Measurements from ENCODE around the gene GBA3. TPM values are rescaled to one million over a fixed set of nuclear protein-coding genes. Genes with fewer than 3 reads are reported as not detected.

GBA3 gene
- total RNA-seq, 4 donors from 2014 or later = not detected

DNA sequence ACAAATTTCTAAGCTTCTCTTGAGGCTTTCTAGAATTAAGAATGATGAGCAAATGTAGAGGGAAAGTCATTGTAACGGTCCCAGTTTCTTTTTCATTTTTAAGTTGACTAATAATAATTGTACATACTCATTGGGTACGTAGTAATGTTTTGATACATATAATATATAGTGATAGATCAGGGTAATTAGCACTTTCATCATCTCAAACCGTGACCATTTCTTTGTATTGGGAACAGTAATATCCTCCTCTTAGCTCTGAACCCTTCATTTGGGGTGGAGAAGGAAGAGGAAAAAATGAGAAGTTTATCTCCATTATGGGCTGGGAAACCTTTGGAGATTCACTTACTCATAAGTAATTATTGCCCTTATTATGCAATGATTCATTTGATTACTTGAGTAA is 39.0 kb upstream of the GBA3 start:
- Histone ChIP-seq H3K27me3 (no peaks in the 10 kb centered on the region), H3K27ac (no peak overlapping the region), H3K4me1 (no peaks in the 10 kb centered on the region), H3K36me3 (no peaks in the 10 kb centered on the region), H3K9me3 (no peaks in the 10 kb centered on the region), H3K4me3 (no peak overlapping the region)
- DNase-seq = no peak
- intact Hi-C loops (cut with DNase I) = no loop called here
- 72 to 76% methylated on average over 3 of the region's 3 CpGs for WGBS, 2 donors
- TF ChIP-seq POLR2A (IDR thresholded peaks at IDR 0.05) = no peak
- TF ChIP-seq, protein P1, sequence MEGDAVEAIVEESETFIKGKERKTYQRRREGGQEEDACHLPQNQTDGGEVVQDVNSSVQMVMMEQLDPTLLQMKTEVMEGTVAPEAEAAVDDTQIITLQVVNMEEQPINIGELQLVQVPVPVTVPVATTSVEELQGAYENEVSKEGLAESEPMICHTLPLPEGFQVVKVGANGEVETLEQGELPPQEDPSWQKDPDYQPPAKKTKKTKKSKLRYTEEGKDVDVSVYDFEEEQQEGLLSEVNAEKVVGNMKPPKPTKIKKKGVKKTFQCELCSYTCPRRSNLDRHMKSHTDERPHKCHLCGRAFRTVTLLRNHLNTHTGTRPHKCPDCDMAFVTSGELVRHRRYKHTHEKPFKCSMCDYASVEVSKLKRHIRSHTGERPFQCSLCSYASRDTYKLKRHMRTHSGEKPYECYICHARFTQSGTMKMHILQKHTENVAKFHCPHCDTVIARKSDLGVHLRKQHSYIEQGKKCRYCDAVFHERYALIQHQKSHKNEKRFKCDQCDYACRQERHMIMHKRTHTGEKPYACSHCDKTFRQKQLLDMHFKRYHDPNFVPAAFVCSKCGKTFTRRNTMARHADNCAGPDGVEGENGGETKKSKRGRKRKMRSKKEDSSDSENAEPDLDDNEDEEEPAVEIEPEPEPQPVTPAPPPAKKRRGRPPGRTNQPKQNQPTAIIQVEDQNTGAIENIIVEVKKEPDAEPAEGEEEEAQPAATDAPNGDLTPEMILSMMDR (IDR thresholded peaks at IDR 0.05) = no peak

DNA sequence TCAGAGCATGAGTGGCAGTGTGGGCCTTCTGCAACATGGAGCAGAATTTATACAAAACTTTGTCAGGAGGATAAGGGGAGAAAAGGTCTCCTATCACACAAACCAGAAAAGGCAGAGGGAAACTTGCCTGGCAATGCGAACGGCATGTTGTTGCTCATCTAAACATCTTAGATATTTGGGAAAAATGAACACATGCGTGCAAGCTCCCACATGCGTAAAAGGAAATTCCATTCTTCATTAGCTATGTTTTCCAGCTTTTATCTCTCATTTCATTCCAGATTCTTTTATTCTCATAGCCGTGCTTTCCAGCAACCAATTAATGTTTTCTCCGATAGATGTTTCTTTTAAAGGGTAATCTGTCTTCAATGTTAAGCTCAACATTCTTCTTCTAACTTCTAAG is 31.3 kb upstream of the GBA3 start:
- no peak for DNase-seq
- H3K4me1 ChIP-seq = no peaks in the 10 kb centered on the region
- H3K27me3 ChIP-seq = no peaks in the 10 kb centered on the region
- 45 to 54% methylated on average over 6 of the region's 6 CpGs for WGBS, 2 donors
- no peak for TF ChIP-seq POLR2A (IDR thresholded peaks at IDR 0.05)
- TF ChIP-seq, protein P1 (IDR thresholded peaks at IDR 0.05) = no peak
- H3K27ac ChIP-seq = no peak overlapping the region
- intact Hi-C loops (cut with DNase I) = no loop called here
- H3K36me3 ChIP-seq = no peaks in the 10 kb centered on the region
- H3K4me3 ChIP-seq = no peak overlapping the region
- H3K9me3 ChIP-seq = no peaks in the 10 kb centered on the region

DNA sequence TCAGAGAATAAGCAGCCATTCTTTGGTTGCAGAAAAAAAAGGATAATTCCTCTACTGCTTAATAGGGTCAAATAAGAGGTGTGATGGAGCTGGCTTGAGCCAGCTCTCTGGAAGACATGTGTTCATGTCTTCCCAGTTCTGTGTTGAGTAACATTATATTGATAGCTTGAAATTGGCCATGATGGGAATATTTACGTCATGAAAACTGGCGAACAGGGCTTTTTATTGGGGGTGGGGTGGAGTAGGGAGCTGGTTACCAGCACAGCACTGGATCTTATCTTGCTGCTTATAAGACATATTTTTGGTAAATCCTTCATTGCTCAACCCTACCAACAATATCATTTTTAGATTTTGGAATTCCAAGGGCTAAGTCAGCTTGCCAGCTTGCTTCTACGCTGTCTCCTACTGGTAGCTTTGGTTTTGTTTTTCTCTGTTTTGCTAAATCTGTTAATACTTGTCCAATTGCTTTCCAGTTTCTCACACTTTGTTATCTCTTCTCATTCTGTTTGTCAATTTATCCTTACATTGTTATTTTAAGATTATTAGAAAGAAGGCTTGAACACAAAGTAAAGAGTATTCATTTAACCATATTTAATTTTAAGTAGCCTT is 25.3 kb upstream of the GBA3 start:
- no peaks in the 10 kb centered on the region for H3K36me3 ChIP-seq
- intact Hi-C loops (cut with DNase I) = no loop called here
- no peak for DNase-seq
- H3K27me3 ChIP-seq = no peaks in the 10 kb centered on the region
- no peak overlapping the region for H3K4me3 ChIP-seq
- TF ChIP-seq, protein P1 (IDR thresholded peaks at IDR 0.05) = no peak
- no peak for TF ChIP-seq POLR2A (IDR thresholded peaks at IDR 0.05)
- WGBS, 2 donors = 72 to 83% methylated on average over 3 of the region's 3 CpGs
- no peak overlapping the region for H3K27ac ChIP-seq
- no peaks in the 10 kb centered on the region for H3K4me1 ChIP-seq
- no peaks in the 10 kb centered on the region for H3K9me3 ChIP-seq

DNA sequence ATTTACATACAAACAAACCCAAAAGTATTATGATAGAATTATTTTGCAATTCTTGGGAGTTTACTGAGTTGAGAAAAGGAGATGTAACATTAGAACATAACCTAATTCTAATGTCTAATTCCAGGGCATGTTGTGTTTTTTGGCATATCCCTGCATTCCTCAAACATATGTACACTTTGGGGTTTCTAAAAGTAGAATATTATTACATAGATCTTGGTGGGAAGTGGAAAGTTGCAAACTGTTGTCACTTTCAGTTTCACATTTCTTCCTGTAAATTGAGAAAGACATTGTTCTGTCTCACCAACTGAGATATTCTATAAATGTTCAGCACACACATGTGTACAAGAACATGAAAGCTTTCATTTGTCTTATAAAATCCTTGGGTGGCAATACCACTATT is 24.4 kb upstream of the GBA3 start:
- TF ChIP-seq POLR2A (IDR thresholded peaks at IDR 0.05) = no peak
- TF ChIP-seq, protein P1 (IDR thresholded peaks at IDR 0.05) = no peak
- Histone ChIP-seq H3K4me1 (no peaks in the 10 kb centered on the region), H3K27me3 (no peaks in the 10 kb centered on the region), H3K27ac (no peak overlapping the region), H3K4me3 (peak overlapping the region in 1 of 4 donors; percentile 20), H3K9me3 (no peaks in the 10 kb centered on the region), H3K36me3 (no peaks in the 10 kb centered on the region)
- DNase-seq = no peak
- intact Hi-C loops (cut with DNase I) = no loop called here

DNA sequence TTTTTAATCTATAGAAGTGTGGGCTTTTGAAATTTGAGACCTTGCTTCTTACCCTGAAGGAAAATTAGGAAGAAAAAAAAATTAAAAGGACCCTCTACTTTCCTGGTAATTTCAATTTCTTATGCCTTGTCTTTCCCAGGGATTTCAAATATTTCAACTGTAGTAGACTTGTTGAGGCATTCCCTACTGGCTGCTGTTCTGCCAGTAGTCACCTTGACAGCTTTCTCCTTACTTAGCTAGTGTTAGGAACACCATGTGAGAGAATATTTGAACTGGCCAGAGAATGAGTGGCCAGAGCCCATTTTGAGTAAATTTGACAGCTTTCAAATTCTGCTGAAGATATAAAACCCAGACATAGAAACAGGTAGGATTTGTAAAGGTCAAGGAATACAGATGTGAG is 24.0 kb upstream of the GBA3 start:
- Histone ChIP-seq H3K36me3 (no peaks in the 10 kb centered on the region), H3K9me3 (no peaks in the 10 kb centered on the region), H3K4me1 (no peaks in the 10 kb centered on the region), H3K4me3 (no peak overlapping the region), H3K27ac (no peak overlapping the region), H3K27me3 (no peaks in the 10 kb centered on the region)
- DNase-seq = no peak
- TF ChIP-seq POLR2A (IDR thresholded peaks at IDR 0.05) = no peak
- TF ChIP-seq, protein P1 (IDR thresholded peaks at IDR 0.05) = no peak
- intact Hi-C loops (cut with DNase I) = no loop called here

Measured in esophagus squamous epithelium (tissue), 5 donors.